ENCODE data around the gene IMPG1.

Gene IMPG1

DNA sequence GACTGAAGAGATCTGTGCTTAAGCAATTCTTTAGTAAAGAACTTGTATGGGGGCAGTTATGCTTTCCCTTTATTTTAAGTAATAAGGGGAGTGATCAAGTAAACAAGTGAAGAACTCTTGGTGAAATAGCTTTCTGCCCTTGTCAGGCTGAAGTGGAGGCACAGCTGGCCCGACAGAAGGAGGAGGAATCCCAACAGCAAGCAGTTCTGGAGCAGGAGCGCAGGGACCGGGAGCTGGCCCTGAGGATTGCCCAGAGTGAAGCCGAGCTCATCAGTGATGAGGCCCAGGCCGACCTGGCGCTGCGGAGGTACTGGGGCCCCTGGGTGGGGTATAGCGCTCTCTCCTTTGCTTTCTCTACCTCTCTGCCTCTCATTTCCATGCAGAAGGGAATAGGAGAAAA lies 180.1 kb downstream of the IMPG1 start:
- DNase-seq, result no peak

GRCh38 chr6:75884822-75885221 lies 187.6 kb downstream of the IMPG1 start:
- DNase-seq, result no peak

DNA sequence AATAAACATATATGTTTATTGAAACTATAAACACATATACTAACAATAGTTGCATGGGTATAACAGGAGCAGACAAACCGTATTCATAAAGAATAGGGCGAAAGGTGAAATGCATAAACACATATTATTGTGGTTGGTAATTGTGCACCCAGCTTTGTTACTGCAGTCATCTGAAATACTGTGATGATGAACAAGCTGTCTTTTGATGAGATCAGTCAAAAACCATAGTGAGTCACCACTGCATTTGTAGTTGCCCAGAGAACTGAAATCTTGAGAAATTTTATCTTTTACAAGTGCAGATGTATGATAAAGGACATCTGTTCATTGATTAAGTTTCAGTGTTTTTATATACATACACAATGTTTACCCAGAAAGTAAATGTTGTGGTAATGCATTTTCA lies 189.7 kb downstream of the IMPG1 start:
- DNase-seq, result no peak

- no peak for DNase-seq
Measured at GRCh38 chr6:75880305-75880704, 192.2 kb downstream of the IMPG1 start.

- DNase-seq, result no peak
Measured at GRCh38 chr6:75876152-75876551, 196.3 kb downstream of the IMPG1 start.

DNA sequence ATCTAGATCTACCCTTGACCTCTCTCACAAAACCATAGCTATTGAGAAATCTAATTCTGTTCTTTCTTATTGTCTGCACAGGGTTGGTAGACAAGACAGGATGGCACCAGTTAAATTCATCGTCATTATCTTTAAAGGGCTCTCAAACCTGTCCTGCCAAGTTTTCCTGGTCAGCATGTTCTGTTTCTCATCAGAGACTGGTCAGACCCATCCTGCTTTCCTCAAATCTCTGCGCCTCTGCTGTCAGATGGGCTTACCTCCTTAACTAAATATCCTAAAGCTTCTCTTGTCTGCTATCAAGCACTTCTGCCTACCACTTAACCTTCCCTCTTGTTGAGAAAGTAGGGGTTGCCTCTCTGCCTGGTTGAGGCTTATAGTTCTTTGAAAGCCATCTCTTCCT lies 198.2 kb downstream of the IMPG1 start:
- DNase-seq, result no peak

Data from T-helper 1 cell (primary cell).